Body of pancreas (tissue), 4 donors: ENCODE results near the gene JAML.

Experiments
- CTCF ChIP-seq, 7 experiments: fragments of 450-650 bp in 4 of 7; fragments of 200-600 bp in 3 of 7; sonication (generic) in 3 of 7; IDR thresholded peaks; one replicate each; pipeline ENCODE4 v1.5.1; 2016 to 2019; ENCODE audit warnings: antibody characterized with exemption in 7 of 7
- POLR2A ChIP-seq, 3 donors: fragments of 450-650 bp; IDR thresholded peaks; one replicate each; pipeline ENCODE4 v1.6.1; 2016; ENCODE audit warnings: antibody characterized with exemption in 3 of 3, mild to moderate bottlenecking in 2 of 3

GRCh38 chr11:118205606-118206378 lies 19.0 kb downstream of the JAML start:
- TF ChIP-seq CTCF (IDR thresholded peaks at IDR 0.05), result no peak
- no peak for TF ChIP-seq POLR2A (IDR thresholded peaks at IDR 0.05)
